OCI-LY3 (cell line): Measurements from ENCODE around the gene BMP7.

ENCODE experiments used
- H2AFZ ChIP-seq: fragments of 200-600, 300-600 bp; shearing (Covaris generic); 2 replicates; pipeline ENCODE4 v1.6.0; 2014; ENCODE audit warnings: antibody characterized with exemption, low read depth, low read length
- H3K27ac ChIP-seq: fragments of 200-600, 300-600 bp; sonication (generic); 2 replicates; pipeline ENCODE4 v1.5.1; 2014; ENCODE audit warnings: mild to moderate bottlenecking, low read length, moderate library complexity, mixed read lengths
- H3K27me3 ChIP-seq: fragments of 200-600, 300-600 bp; sonication (generic); 2 replicates; pipeline ENCODE4 v1.6.1; 2014; ENCODE audit warnings: low read depth, low read length, mixed read lengths
- H3K36me3 ChIP-seq: fragments of 200-600, 300-600 bp; sonication (generic); replicated peaks from 2 replicates; pipeline ENCODE3; 2014; ENCODE audit warnings: low read depth, low read length, mixed read lengths
- H3K4me1 ChIP-seq: fragments of 300-600, 200-600 bp; sonication (generic); 2 replicates; pipeline ENCODE4 v1.6.1; 2014; ENCODE audit warnings: low read length, mixed read lengths
- H3K4me2 ChIP-seq: fragments of 200-600, 300-600 bp; sonication (generic); 2 replicates; pipeline ENCODE4 v1.6.1; 2014; ENCODE audit warnings: low read length, mixed read lengths
- H3K4me3 ChIP-seq: fragments of 300-600, 200-600 bp; sonication (generic); 2 replicates; pipeline ENCODE4 v1.5.1; 2014; ENCODE audit warnings: antibody characterized with exemption, mild to moderate bottlenecking, low read length, moderate library complexity
- H3K79me2 ChIP-seq: fragments of 300-600, 200-600 bp; shearing (Covaris generic); 2 replicates; pipeline ENCODE4 v1.6.1; 2014; ENCODE audit warnings: mild to moderate bottlenecking, low read length, mixed read lengths
- H3K9ac ChIP-seq: fragments of 300-600, 200-600 bp; shearing (Covaris generic); 2 replicates; pipeline ENCODE4 v1.6.0; 2014; ENCODE audit warnings: mild to moderate bottlenecking, low read length, moderate library complexity
- H3K9me3 ChIP-seq: fragments of 200-600, 300-600 bp; shearing (Covaris generic); 2 replicates; pipeline ENCODE4 v1.6.1; 2014; ENCODE audit warnings: low read length, mixed read lengths; ENCODE audit not compliant: insufficient read depth
- H4K20me1 ChIP-seq: fragments of 200-600, 300-600 bp; sonication (generic); 2 replicates; pipeline ENCODE4 v1.6.1; 2016; ENCODE audit warnings: low read length, mixed read lengths; ENCODE audit not compliant: insufficient read depth
- EZH2phosphoT487 ChIP-seq: fragments of 200-600 bp; shearing (Covaris generic); IDR thresholded peaks from 2 replicates; pipeline ENCODE4 v1.6.1; 2018; ENCODE audit warnings: antibody characterized with exemption, mixed run types, low read depth
- TF ChIP-seq, protein P1 (sequence below): fragments of 200-600, 300-600 bp; sonication (generic); IDR thresholded peaks from 2 replicates; pipeline ENCODE4 v1.5.1; 2014; ENCODE audit warnings: antibody characterized with exemption, low read length, low read depth

The BMP7 gene

DNA sequence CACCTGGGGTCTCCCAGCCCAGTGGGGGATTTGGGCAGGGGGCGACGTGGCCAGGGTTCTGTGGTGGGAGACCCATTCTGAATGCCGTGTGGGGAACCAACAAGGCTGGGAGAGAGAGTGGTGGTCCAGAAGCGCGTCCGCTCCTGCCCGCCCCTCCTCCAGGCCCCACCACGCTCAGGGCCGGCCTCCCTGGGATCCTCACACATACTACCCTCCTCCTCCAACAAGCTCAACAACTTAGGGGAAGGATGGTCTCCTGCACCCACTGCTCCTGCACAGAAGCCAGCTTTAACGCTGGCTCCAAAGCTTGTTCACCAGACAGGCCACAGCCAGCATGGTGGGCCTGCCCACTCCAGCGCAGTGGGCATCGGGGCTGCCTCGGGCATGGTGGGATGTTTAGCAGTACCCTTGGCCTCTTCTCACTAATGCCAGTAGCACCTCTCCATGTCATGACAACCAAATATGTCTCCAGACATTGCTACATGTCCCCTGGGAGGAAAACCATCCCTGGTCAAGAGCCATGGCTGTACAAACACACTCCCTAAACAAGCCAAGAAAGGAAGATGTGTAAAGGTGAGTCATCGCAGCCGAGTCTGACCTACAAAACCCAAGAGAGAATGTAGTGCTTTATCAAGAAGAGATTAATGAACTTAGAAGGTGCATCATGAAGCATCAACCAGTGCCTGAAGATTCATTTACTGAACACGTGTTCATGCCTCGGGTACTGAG, 75.7 kb downstream of the BMP7 start:
- Histone ChIP-seq H3K4me2 (no peak overlapping the region), H3K9me3 (no peaks in the 10 kb centered on the region), H3K36me3 (no peaks in the 10 kb centered on the region), H3K27me3 (peaks cover 9% of the 10 kb centered on the region; the same call in 1 of the 2 replicates), H2AFZ (no peak overlapping the region), H3K9ac (no peak overlapping the region), H3K79me2 (no peaks in the 10 kb centered on the region), H3K27ac (no peak overlapping the region), H4K20me1 (no peaks in the 10 kb centered on the region), H3K4me1 (no peaks in the 10 kb centered on the region), H3K4me3 (no peak overlapping the region)
- TF ChIP-seq, protein P1, sequence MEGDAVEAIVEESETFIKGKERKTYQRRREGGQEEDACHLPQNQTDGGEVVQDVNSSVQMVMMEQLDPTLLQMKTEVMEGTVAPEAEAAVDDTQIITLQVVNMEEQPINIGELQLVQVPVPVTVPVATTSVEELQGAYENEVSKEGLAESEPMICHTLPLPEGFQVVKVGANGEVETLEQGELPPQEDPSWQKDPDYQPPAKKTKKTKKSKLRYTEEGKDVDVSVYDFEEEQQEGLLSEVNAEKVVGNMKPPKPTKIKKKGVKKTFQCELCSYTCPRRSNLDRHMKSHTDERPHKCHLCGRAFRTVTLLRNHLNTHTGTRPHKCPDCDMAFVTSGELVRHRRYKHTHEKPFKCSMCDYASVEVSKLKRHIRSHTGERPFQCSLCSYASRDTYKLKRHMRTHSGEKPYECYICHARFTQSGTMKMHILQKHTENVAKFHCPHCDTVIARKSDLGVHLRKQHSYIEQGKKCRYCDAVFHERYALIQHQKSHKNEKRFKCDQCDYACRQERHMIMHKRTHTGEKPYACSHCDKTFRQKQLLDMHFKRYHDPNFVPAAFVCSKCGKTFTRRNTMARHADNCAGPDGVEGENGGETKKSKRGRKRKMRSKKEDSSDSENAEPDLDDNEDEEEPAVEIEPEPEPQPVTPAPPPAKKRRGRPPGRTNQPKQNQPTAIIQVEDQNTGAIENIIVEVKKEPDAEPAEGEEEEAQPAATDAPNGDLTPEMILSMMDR, result no peak
- no peak for TF ChIP-seq EZH2phosphoT487

DNA sequence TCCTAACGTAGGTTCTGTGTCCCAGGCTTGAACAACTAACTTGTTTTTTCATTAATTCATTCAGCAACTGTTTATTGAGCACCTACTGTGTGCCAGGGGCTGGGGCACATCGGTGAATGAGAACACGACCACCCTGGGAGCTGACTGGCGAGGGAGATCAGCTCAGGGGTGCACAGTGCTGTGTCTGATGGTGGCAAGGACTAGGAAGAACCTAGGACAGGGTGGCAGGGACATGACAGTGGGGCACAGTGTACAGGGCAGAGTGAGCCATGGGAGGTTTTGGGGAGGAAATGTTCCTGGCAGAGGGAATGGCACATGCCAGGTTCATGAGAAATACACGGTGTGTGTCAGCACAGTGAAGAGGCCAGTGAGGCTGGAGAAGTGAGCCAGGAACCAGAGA, 76.7 kb downstream of the BMP7 start:
- Histone ChIP-seq H3K36me3 (no peaks in the 10 kb centered on the region), H4K20me1 (no peaks in the 10 kb centered on the region), H3K27me3 (peaks cover 16% of the 10 kb centered on the region; the same call in 1 of the 2 replicates), H3K27ac (no peak overlapping the region), H3K9ac (no peak overlapping the region), H3K4me3 (no peak overlapping the region), H3K9me3 (no peaks in the 10 kb centered on the region), H3K79me2 (no peaks in the 10 kb centered on the region), H3K4me1 (no peaks in the 10 kb centered on the region), H2AFZ (no peak overlapping the region), H3K4me2 (no peak overlapping the region)
- TF ChIP-seq EZH2phosphoT487, result no peak
- TF ChIP-seq, protein P1, result no peak

- H3K79me2 ChIP-seq, result no peaks in the 10 kb centered on the region
- no peak overlapping the region for H3K27ac ChIP-seq
- no peak overlapping the region for H2AFZ ChIP-seq
- no peaks in the 10 kb centered on the region for H3K36me3 ChIP-seq
- H3K4me2 ChIP-seq, result no peak overlapping the region
- no peak overlapping the region for H3K9ac ChIP-seq
- no peaks in the 10 kb centered on the region for H3K9me3 ChIP-seq
- TF ChIP-seq, protein P1, result no peak
- no peak for TF ChIP-seq EZH2phosphoT487
- no peak overlapping the region for H3K4me3 ChIP-seq
- H4K20me1 ChIP-seq, result no peaks in the 10 kb centered on the region
- H3K27me3 ChIP-seq, result peaks cover 23% of the 10 kb centered on the region; the same call in 1 of the 2 replicates
- H3K4me1 ChIP-seq, result no peaks in the 10 kb centered on the region
Observed at GRCh38 chr20:57188576-57189079, 77.8 kb downstream of the BMP7 start.

DNA sequence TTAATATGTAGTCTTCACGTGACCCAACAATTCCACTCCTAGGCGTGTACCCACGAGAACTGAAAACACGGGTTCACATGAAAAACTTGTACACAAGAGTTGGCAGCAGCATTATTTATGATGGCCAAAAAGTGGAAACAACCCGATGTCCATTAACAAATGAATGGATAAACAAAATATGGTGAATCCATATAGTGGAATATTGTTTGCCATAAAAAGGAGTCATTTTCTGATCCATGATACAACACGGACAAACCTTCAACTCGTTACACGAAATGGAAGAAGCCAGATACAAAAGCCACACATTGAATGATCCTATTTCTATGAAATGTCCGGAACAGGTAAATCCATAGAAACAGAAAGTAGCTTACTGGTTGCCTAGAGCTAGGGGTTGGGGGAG, 78.4 kb downstream of the BMP7 start:
- no peaks in the 10 kb centered on the region for H4K20me1 ChIP-seq
- no peak overlapping the region for H3K27ac ChIP-seq
- H3K9me3 ChIP-seq, result no peaks in the 10 kb centered on the region
- H3K36me3 ChIP-seq, result no peaks in the 10 kb centered on the region
- no peak overlapping the region for H3K4me2 ChIP-seq
- TF ChIP-seq EZH2phosphoT487, result no peak
- TF ChIP-seq, protein P1, result no peak
- no peak overlapping the region for H3K4me3 ChIP-seq
- H2AFZ ChIP-seq, result no peak overlapping the region
- H3K4me1 ChIP-seq, result no peaks in the 10 kb centered on the region
- H3K27me3 ChIP-seq, result peaks cover 23% of the 10 kb centered on the region; the same call in 1 of the 2 replicates
- H3K79me2 ChIP-seq, result no peaks in the 10 kb centered on the region
- no peak overlapping the region for H3K9ac ChIP-seq
